Right atrium auricular region (tissue), 2 donors: Measurements from ENCODE around the gene SNF8. TPM values are rescaled to one million over a fixed set of nuclear protein-coding genes. Genes with fewer than 3 reads are reported as not detected.

Experiments used
- DNase-seq: peaks from one replicate; pipeline ENCODE4 v3.0.0-alpha.2; 2019; ENCODE audit warnings: low spot score
- H3K27ac ChIP-seq, 2 donors: fragments of 200-600 bp; sonication (generic); 1 replicate in 1 of 2; 2 replicates in 1 of 2; pipeline ENCODE4 v1.5.1; 2016 to 2019
- H3K27me3 ChIP-seq, 2 donors: fragments of 200-600 bp; sonication (generic); one replicate each; pipeline versions ENCODE4 v1.5.1 to v1.6.0; 2017 to 2019
- H3K36me3 ChIP-seq: fragments of 200-600 bp; sonication (generic); one replicate; pipeline ENCODE4 v1.5.1; 2016
- H3K4me1 ChIP-seq, 2 donors: fragments of 200-600 bp; sonication (generic); one replicate each; pipeline versions ENCODE4 v1.5.1 to v1.6.0; 2017 to 2019
- H3K4me3 ChIP-seq, 2 donors: fragments of 200-600 bp; sonication (generic); 1 replicate in 1 of 2; 2 replicates in 1 of 2; pipeline ENCODE4 v1.5.1; 2017 to 2019; ENCODE audit warnings: mild to moderate bottlenecking in 1 of 2, moderate library complexity in 1 of 2
- H3K9me3 ChIP-seq, 2 donors: fragments of 200-600 bp; sonication (generic); one replicate each; pipeline ENCODE4 v1.5.1; 2019
- CTCF ChIP-seq, 2 donors: fragments of 200-600 bp; sonication (generic); IDR thresholded peaks; one replicate each; pipeline ENCODE4 v1.5.1; 2019; ENCODE audit warnings: antibody characterized with exemption in 2 of 2
- total RNA-seq, 2 donors: library from RNA; depleted of rRNA; stranded (reverse); fragments of >200 nt; gene quantifications; one replicate each; pipeline ENCODE4 v1.1.0, GENCODE V29; 2016

SNF8 gene
- total RNA-seq, result 10 to 100 TPM; 67.2 to 91.6 TPM

GRCh38 chr17:48944515-48945260 lies at the start of gene SNF8:
Gene SNF8 (minus strand): TSS chr17:48944842. CDS start chr17:48944734, 108 bp downstream.
- H3K4me3 ChIP-seq, result peak within 1 kb of the TSS; percentile 60 to 78
- H3K4me1 ChIP-seq, result peaks cover 0 to 13% of the 10 kb centered on the region in 2 donors
- H3K27me3 ChIP-seq, result no peaks in the 10 kb centered on the region
- no peak for TF ChIP-seq CTCF (IDR thresholded peaks at IDR 0.05)
- H3K36me3 ChIP-seq, result peaks cover 11% of the 10 kb centered on the region
- H3K27ac ChIP-seq, result peak within 1 kb of the TSS; percentile 80 to 84
- DNase-seq, result peak; percentile 91
- H3K9me3 ChIP-seq, result no peaks in the 10 kb centered on the region

GRCh38 chr17:48993951-48994350 lies 49.3 kb upstream of the SNF8 start:
- peaks cover 0 to 33% of the 10 kb centered on the region in 2 donors for H3K4me1 ChIP-seq
- H3K27ac ChIP-seq, result no peak overlapping the region
- DNase-seq, result no peak
- H3K4me3 ChIP-seq, result no peak overlapping the region
- peaks cover 64 to 79% of the 10 kb centered on the region in 2 donors for H3K27me3 ChIP-seq
- TF ChIP-seq CTCF (IDR thresholded peaks at IDR 0.05), result no peak
- peaks cover 0 to 7% of the 10 kb centered on the region in 2 donors for H3K9me3 ChIP-seq
- H3K36me3 ChIP-seq, result no peaks in the 10 kb centered on the region

- peaks cover 0 to 7% of the 10 kb centered on the region in 2 donors for H3K9me3 ChIP-seq
- H3K4me3 ChIP-seq, result no peak overlapping the region
- DNase-seq, result no peak
- peaks cover 59 to 73% of the 10 kb centered on the region in 2 donors for H3K27me3 ChIP-seq
- no peak overlapping the region for H3K27ac ChIP-seq
- TF ChIP-seq CTCF (IDR thresholded peaks at IDR 0.05), result no peak
- H3K4me1 ChIP-seq, result peaks cover 0 to 32% of the 10 kb centered on the region in 2 donors
- no peaks in the 10 kb centered on the region for H3K36me3 ChIP-seq
These were observed 48.7 kb upstream of the SNF8 start for GRCh38 chr17:48993305-48993704.

- H3K4me1 ChIP-seq, result peaks cover 0 to 23% of the 10 kb centered on the region in 2 donors
- peaks cover 0 to 7% of the 10 kb centered on the region in 2 donors for H3K9me3 ChIP-seq
- no peak for DNase-seq
- no peaks in the 10 kb centered on the region for H3K36me3 ChIP-seq
- peaks cover 51 to 64% of the 10 kb centered on the region in 2 donors for H3K27me3 ChIP-seq
- no peak overlapping the region for H3K27ac ChIP-seq
- no peak overlapping the region for H3K4me3 ChIP-seq
- TF ChIP-seq CTCF (IDR thresholded peaks at IDR 0.05), result no peak
These were observed 47.8 kb upstream of the SNF8 start for GRCh38 chr17:48992444-48992843.

GRCh38 chr17:48990882-48991357 lies 46.3 kb upstream of the SNF8 start:
- H3K4me1 ChIP-seq, result peaks cover 0 to 8% of the 10 kb centered on the region in 2 donors
- H3K36me3 ChIP-seq, result no peaks in the 10 kb centered on the region
- no peak overlapping the region for H3K4me3 ChIP-seq
- H3K27me3 ChIP-seq, result peaks cover 35 to 49% of the 10 kb centered on the region in 2 donors
- DNase-seq, result no peak
- no peak overlapping the region for H3K27ac ChIP-seq
- H3K9me3 ChIP-seq, result peaks cover 0 to 7% of the 10 kb centered on the region in 2 donors
- no peak for TF ChIP-seq CTCF (IDR thresholded peaks at IDR 0.05)
